HepG2 (cell line): Measurements from ENCODE around the gene NDEL1. TPM values are rescaled to one million over a fixed set of nuclear protein-coding genes. Genes with fewer than 3 reads are reported as not detected.

Experiments used
- ATAC-seq: fragments of 200-7000 bp; cut with Tn5 transposase; 3 replicates; pipeline ENCODE4 v1.9.1; 2020; ENCODE audit warnings: mild to moderate bottlenecking, moderate library complexity
- BruUV-seq: library from RNA; stranded (reverse); fragments of 400-500 nt; replicated peaks from 2 replicates; lab custom pipeline; 2021; lab: Mats Ljungman, UMichigan
- CTCF ChIA-PET: fragments of 300-600 bp; formaldehyde crosslinking; extraction: SDS; loops from one replicate; lab custom pipeline; 2021; ENCODE audit warnings: low total read pairs, inconsistent platforms, low intra/inter-chr PET ratio; lab: Yijun Ruan, JAX
- POLR2A ChIA-PET: fragments of 350-600 bp; sonication (Branson Sonifier 250); formaldehyde crosslinking; loops from one replicate; lab custom pipeline; 2020; ENCODE audit warnings: antibody characterized with exemption, inconsistent platforms; lab: Yijun Ruan, JAX
- DNase-seq: peaks from one replicate; pipeline ENCODE4 v3.0.0-alpha.2; 2015; ENCODE audit warnings: low spot score
- FAIRE-seq: peaks from 3 replicates; lab custom pipeline; 2011; peaks lifted over from hg19 to GRCh38; lab: Jason Lieb, UNC
- H2AFZ ChIP-seq: one replicate; pipeline ENCODE4 v1.6.1; 2011; ENCODE audit warnings: low read length, inconsistent platforms
- H3K27ac ChIP-seq: fragments of 300-600 bp; 3 replicates; pipeline ENCODE4 v1.8.0; 2011; ENCODE audit warnings: mixed run types, mild to moderate bottlenecking, mixed read lengths, low read length, inconsistent platforms; ENCODE audit not compliant: insufficient read depth; ENCODE audit errors: extremely low read length
- H3K27me3 ChIP-seq, 2 experiments: fragments of 200-600 bp in 1 of 2; 2 replicates in 1 of 2; 3 replicates in 1 of 2; pipeline versions ENCODE4 v1.6.0 to v1.8.0; 2011; ENCODE audit warnings: low read length in 2 of 2, mild to moderate bottlenecking in 2 of 2, moderate library complexity in 2 of 2, inconsistent platforms in 1 of 2; ENCODE audit not compliant: insufficient read depth in 2 of 2, control insufficient read depth in 1 of 2
- H3K36me3 ChIP-seq, 2 experiments: fragments of 200-600 bp in 1 of 2; replicated peaks in 1 of 2; 2 replicates in 1 of 2; 3 replicates in 1 of 2; pipeline versions ENCODE4 v1.5.1 to v1.8.0; 2011; ENCODE audit warnings: low read length in 2 of 2, inconsistent platforms in 1 of 2; ENCODE audit not compliant: insufficient read depth in 2 of 2, control insufficient read depth in 1 of 2
- H3K4me1 ChIP-seq: 2 replicates; pipeline ENCODE4 v1.5.1; 2012; ENCODE audit warnings: low read length, inconsistent platforms; ENCODE audit not compliant: insufficient read depth
- H3K4me2 ChIP-seq: 2 replicates; pipeline ENCODE4 v1.6.0; 2011; ENCODE audit warnings: low read depth, low read length, inconsistent platforms
- H3K4me3 ChIP-seq, 3 experiments: fragments of 200-600 bp in 1 of 3; sonication (generic), shearing (Covaris generic) in 1 of 3; replicated peaks in 1 of 3; 2 replicates each; pipeline ENCODE4 v1.5.1; 2011 to 2016; ENCODE audit warnings: low read length in 3 of 3, inconsistent platforms in 2 of 3, low read depth in 2 of 3, mild to moderate bottlenecking in 2 of 3, control low read depth in 1 of 3, mixed read lengths in 1 of 3; ENCODE audit not compliant: insufficient read depth in 1 of 3
- H3K79me2 ChIP-seq: one replicate; pipeline ENCODE4 v1.6.1; 2011; ENCODE audit warnings: low read length, inconsistent platforms; ENCODE audit not compliant: insufficient read depth
- H3K9ac ChIP-seq: 2 replicates; pipeline ENCODE4 v1.6.0; 2011; ENCODE audit warnings: mild to moderate bottlenecking, low read depth, low read length, inconsistent platforms; ENCODE audit not compliant: insufficient read depth
- H3K9me3 ChIP-seq: 2 replicates; pipeline ENCODE4 v1.5.1; 2012; ENCODE audit warnings: mild to moderate bottlenecking, low read length
- H4K20me1 ChIP-seq: 2 replicates; pipeline ENCODE4 v1.6.0; 2011; ENCODE audit warnings: inconsistent platforms, mild to moderate bottlenecking, low read length, moderate library complexity; ENCODE audit not compliant: insufficient read depth
- AGO2 ChIP-seq: fragments of 200-400 bp; formaldehyde crosslinking; optimal IDR thresholded peaks from 2 replicates; pipeline ENCODE3; 2017; ENCODE audit warnings: mild to moderate bottlenecking, low read depth, low read length, moderate library complexity
- ATF7 ChIP-seq, 2 experiments: fragments of 450-650 bp in 1 of 2; sonication (generic) in 1 of 2; formaldehyde crosslinking in 1 of 2; IDR thresholded peaks; 2 replicates each; pipeline versions ENCODE4 v1.4.0 to v1.6.1; 2016 to 2020; ENCODE audit warnings: antibody characterized with exemption in 1 of 2, mild to moderate bottlenecking in 1 of 2, missing genetic modification reagents in 1 of 2
- IRX3 ChIP-seq: sonication (generic); formaldehyde crosslinking; IDR thresholded peaks from 2 replicates; pipeline ENCODE4 v1.8.1; 2023; ENCODE audit warnings: mild to moderate bottlenecking, low read depth, missing genetic modification reagents, borderline replicate concordance
- REPIN1 ChIP-seq: sonication (generic); formaldehyde crosslinking; IDR thresholded peaks from 2 replicates; pipeline ENCODE4 v1.8.0; 2022; ENCODE audit warnings: missing genetic modification reagents, low read depth, mild to moderate bottlenecking, borderline replicate concordance
- WGBS: methylation state at CpG from one replicate; pipeline ENCODE4 v1.1.6; 2017; ENCODE audit warnings: low lambda C conversion rate; 5-methylcytosine and 5-hydroxymethylcytosine counted together
- in situ Hi-C: cut with HindIII; loops from 2 replicates; pipeline ENCODE4 v1.10.0; 2017; ENCODE audit warnings: low pct_unique_long_range_greater_than_20kb; ENCODE audit not compliant: extremely low pct_ligation_motif_present
- intact Hi-C: fragments of 100-400 bp; cut with micrococcal nuclease; formaldehyde crosslinking; loops from one replicate; pipeline ENCODE4 v1.10.0; 2022; ENCODE audit not compliant: unreplicated experiment
- polyA plus RNA-seq, 8 experiments: library from polyadenylated mRNA; depleted of rRNA in 3 of 8; stranded (reverse) in 7 of 8; unstranded in 1 of 8; fragments of >200 nt; fragmentation: Illumina TruSeq in 4 of 8; extraction: Trizol in 4 of 8; gene quantifications; 2 replicates each; pipeline versions ENCODE4 v1.2.1 to v1.2.3, GENCODE V29; 2011 to 2016; ENCODE audit warnings: low read depth in 4 of 8, missing spikeins in 1 of 8, mixed read lengths in 1 of 8; ENCODE audit not compliant: insufficient read depth in 1 of 8
- total RNA-seq, 5 experiments: library from RNA; depleted of rRNA; stranded (reverse); fragments of >200 nt; fragmentation: Illumina TruSeq; extraction: Trizol; gene quantifications; 2 replicates each; pipeline ENCODE4 v1.2.3, GENCODE V29; 2016; ENCODE audit warnings: low read depth in 1 of 5

The NDEL1 gene
- total and polyA plus RNA-seq, 2 of the 13 experiments (the other 11 are each of a cell fraction or from before 2014, with no cell fraction given), result 59.8 to 153 TPM

DNA sequence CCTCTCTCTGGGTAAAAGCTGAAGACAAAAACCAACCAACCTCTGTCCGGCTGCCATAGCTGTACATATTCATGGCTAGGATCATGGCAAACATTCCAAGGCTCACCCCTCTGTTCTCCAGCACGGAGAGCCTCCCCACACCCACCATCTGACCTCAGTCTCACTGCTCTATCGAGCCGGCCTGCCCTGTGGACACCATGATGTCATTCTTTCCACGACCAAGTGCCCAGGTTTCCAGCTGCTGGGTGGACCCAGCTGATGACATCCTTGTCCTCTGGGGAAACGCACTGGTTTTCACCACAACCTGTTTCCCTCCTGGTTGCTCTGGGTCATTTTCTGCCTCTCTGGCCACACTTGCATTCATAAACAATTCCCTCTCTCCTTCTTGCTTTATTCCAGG lies 67.7 kb downstream of the NDEL1 start:
- Histone ChIP-seq H2AFZ (no peak overlapping the region), H3K36me3 (peaks cover 40 to 74% of the 10 kb centered on the region in 2 experiments), H3K4me2 (no peak overlapping the region), H3K4me3 (no peak overlapping the region), H3K9ac (no peak overlapping the region), H3K79me2 (no peaks in the 10 kb centered on the region), H3K27ac (no peak overlapping the region), H3K9me3 (no peaks in the 10 kb centered on the region), H3K27me3 (no peaks in the 10 kb centered on the region), H4K20me1 (no peaks in the 10 kb centered on the region), H3K4me1 (no peaks in the 10 kb centered on the region)
- ChIA-PET CTCF (no interaction called here), POLR2A (no interaction called here)
- ATAC-seq (no peak), FAIRE-seq (no peak), DNase-seq (no peak)
- no TSS peak for BruUV-seq
- in situ Hi-C loops, result no loop called here
- intact Hi-C loops, result no loop called here
- WGBS, result 100% methylated on average over 6 of the region's 6 CpGs
- peak; percentile 65 for TF ChIP-seq ATF7 (IDR thresholded peaks at IDR 0.05)
- TF ChIP-seq ATF7 (CRISPR knock-in tag; IDR thresholded peaks at IDR 0.05), result no peak
- TF ChIP-seq REPIN1, result no peak

DNA sequence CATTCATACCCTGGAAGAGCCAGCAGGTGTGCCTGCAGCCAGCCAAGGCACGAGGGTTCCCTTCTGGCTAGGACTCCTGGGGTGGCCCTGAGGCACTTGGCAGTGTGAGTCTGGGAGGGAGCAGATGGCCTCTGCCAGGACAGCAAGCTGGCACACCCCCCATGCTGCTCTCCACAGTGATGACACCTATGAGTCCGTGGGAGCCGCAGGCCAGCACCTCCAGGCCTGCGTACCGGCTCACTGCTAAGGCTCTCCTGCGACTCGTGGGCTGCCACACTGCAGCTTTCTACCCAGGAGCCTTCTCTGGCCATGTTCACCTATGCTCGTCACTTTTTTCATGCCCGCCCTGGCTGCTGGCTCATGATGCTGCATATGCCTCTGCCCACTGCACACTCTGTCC lies 68.1 kb downstream of the NDEL1 start:
- Histone ChIP-seq H3K79me2 (no peaks in the 10 kb centered on the region), H3K36me3 (peaks cover 41 to 75% of the 10 kb centered on the region in 2 experiments), H2AFZ (no peak overlapping the region), H3K4me3 (no peak overlapping the region), H3K4me1 (no peaks in the 10 kb centered on the region), H4K20me1 (no peaks in the 10 kb centered on the region), H3K27ac (no peak overlapping the region), H3K27me3 (no peaks in the 10 kb centered on the region), H3K9me3 (no peaks in the 10 kb centered on the region), H3K9ac (no peak overlapping the region), H3K4me2 (no peak overlapping the region)
- WGBS, result 86% methylated on average over 8 of the region's 9 CpGs
- DNase-seq (no peak), ATAC-seq (peak; percentile 24; the same call in 1 of the 3 replicates), FAIRE-seq (no peak)
- BruUV-seq, result no TSS peak
- TF ChIP-seq IRX3 (CRISPR knock-in tag) (no peak), AGO2 (peak; percentile 24)
- intact Hi-C loops (no loop called here), in situ Hi-C loops (no loop called here)
- CTCF ChIA-PET, result no interaction called here
- POLR2A ChIA-PET, result no interaction called here
